ENCODE measurements around the gene MTHFD1. TPM values are rescaled to one million over a fixed set of nuclear protein-coding genes. Genes with fewer than 3 reads are reported as not detected.

MTHFD1 gene
- total RNA-seq, 2 donors from 2014 or later = 103 to 116 TPM

GRCh38 chr14:64387232-64387781 lies 846 bp upstream of the MTHFD1 start:
- Histone ChIP-seq H3K27me3 (ENCODE audit: control insufficient read depth, insufficient read depth, low read length, poor library complexity, severe bottlenecking) (no peaks in the 10 kb centered on the region), H3K9me3 (ENCODE audit: control insufficient read depth, low read length) (no peaks in the 10 kb centered on the region), H3K27ac (ENCODE audit: low read depth, low read length) (peak overlapping the region; percentile 94), H3K36me3 (ENCODE audit: control insufficient read depth, insufficient read depth, low read length) (no peaks in the 10 kb centered on the region), H3K4me1 (ENCODE audit: control insufficient read depth, insufficient read depth, low read length) (no peaks in the 10 kb centered on the region), H3K4me3 (ENCODE audit: low read length) (peak overlapping the region; percentile 85), H3K9ac (ENCODE audit: extremely low read depth, low read length, poor library complexity, severe bottlenecking) (peak overlapping the region; percentile 94)
- no peaks in the 10 kb centered on the region for H3K9me3 Mint-ChIP-seq
- DNase-seq = no peak
- TF ChIP-seq CTCF (conservative IDR thresholded peaks at IDR 0.05) = no peak
- WGBS, 2 experiments (ENCODE audit: insufficient coverage in 1 of 2, insufficient read length in 1 of 2) = 3 to 12% methylated on average over 8 to 28 of the region's 28 CpGs
- peaks cover 12% of the 10 kb centered on the region for H3K4me1 Mint-ChIP-seq
- H3K4me3 Mint-ChIP-seq = peak overlapping the region; percentile 91
- H3K36me3 Mint-ChIP-seq (ENCODE audit: low read depth) = peaks cover 9% of the 10 kb centered on the region
- H3K27me3 Mint-ChIP-seq (ENCODE audit: insufficient read depth) = no peaks in the 10 kb centered on the region
- peak overlapping the region; percentile 98 for H3K27ac Mint-ChIP-seq

DNA sequence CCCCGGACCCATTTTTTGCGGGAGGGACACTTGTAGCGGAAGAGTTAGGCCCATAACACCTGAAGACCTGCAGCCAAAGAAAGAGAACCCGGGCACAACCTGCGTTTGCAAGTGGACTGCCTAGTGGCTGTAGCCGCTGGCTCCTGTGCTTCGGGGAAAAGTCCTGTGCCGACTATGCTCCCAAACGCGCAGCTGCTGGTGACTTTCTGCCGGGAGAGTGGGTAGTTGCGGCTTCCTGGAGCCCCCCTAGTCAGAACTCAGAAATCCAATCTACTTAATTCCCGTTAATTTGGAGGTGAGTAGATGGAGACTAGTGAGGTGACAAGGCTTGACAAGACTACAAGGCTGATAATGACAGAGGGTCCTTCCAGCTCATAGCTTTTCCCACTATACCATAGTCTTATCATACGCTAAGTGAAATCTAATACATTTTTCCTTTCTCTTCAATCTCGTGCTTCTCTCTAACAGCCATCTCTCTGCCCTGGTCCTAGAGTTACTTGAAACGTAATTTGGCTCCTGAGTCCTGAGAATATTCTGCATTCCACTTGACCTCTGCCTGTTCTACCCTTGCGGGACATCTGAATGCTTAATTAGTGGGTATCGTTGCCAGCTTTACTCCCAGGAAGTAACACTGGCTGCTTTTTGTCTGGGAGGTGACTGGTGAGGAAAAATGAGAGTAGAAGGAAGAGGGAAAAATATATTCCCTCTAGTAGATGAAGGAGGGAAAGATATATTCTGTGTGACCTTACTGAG lies 556 bp downstream of the MTHFD1 start:
- peak overlapping the region; percentile 94 for H3K9ac ChIP-seq (ENCODE audit: extremely low read depth, low read length, poor library complexity, severe bottlenecking)
- DNase-seq = no peak
- Mint-ChIP-seq H3K27ac (peak overlapping the region; percentile 98), H3K27me3 (ENCODE audit: insufficient read depth) (no peaks in the 10 kb centered on the region), H3K4me1 (peaks cover 19% of the 10 kb centered on the region), H3K4me3 (peak overlapping the region; percentile 91), H3K9me3 (no peaks in the 10 kb centered on the region), H3K36me3 (ENCODE audit: low read depth) (peaks cover 14% of the 10 kb centered on the region)
- H3K27ac ChIP-seq (ENCODE audit: low read depth, low read length) = peak overlapping the region; percentile 94
- no peaks in the 10 kb centered on the region for H3K27me3 ChIP-seq (ENCODE audit: control insufficient read depth, insufficient read depth, low read length, poor library complexity, severe bottlenecking)
- no peaks in the 10 kb centered on the region for H3K36me3 ChIP-seq (ENCODE audit: control insufficient read depth, insufficient read depth, low read length)
- no peaks in the 10 kb centered on the region for H3K9me3 ChIP-seq (ENCODE audit: control insufficient read depth, low read length)
- H3K4me3 ChIP-seq (ENCODE audit: low read length) = peak overlapping the region; percentile 85
- WGBS, 2 experiments (ENCODE audit: insufficient coverage in 1 of 2, insufficient read length in 1 of 2) = 4 to 5% methylated on average over 8 to 17 of the region's 18 CpGs
- H3K4me1 ChIP-seq (ENCODE audit: control insufficient read depth, insufficient read depth, low read length) = no peaks in the 10 kb centered on the region
- TF ChIP-seq CTCF (conservative IDR thresholded peaks at IDR 0.05) = no peak

DNA sequence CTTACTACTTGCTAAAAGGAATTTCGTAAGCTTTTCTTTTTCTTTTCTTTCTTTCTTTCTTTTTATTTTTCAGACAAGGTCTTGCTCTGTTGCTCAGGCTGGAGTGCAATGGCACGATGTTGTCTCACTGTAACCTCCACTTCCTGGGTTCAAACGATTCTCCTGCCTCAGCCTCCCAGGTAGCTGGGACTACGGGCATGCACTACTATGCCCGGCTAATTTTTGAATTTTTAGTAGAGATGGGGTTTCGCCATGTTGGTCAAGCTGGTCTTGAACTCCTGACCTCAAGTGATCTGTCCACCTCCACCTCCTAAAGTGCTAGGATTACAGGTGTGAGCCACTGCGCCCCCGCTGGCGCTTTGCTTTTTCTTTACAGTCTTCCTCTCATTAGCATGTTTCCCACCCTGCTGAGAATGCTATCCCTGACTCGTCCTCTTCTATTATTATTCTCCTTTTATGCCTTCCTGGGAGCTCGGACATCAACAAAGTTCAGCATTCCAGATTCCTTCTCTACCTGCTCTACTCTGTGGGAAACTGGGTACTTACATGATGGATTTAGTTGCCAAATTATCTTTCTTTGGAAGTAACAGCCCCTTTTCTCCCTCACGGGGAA lies 3.1 kb downstream of the MTHFD1 start:
- Histone ChIP-seq H3K4me1 (ENCODE audit: control insufficient read depth, insufficient read depth, low read length) (peaks cover 8% of the 10 kb centered on the region), H3K27ac (ENCODE audit: low read depth, low read length) (peak overlapping the region; percentile 29), H3K27me3 (ENCODE audit: control insufficient read depth, insufficient read depth, low read length, poor library complexity, severe bottlenecking) (no peaks in the 10 kb centered on the region), H3K9me3 (ENCODE audit: control insufficient read depth, low read length) (no peaks in the 10 kb centered on the region), H3K4me3 (ENCODE audit: low read length) (no peak overlapping the region), H3K36me3 (ENCODE audit: control insufficient read depth, insufficient read depth, low read length) (no peaks in the 10 kb centered on the region), H3K9ac (ENCODE audit: extremely low read depth, low read length, poor library complexity, severe bottlenecking) (no peak overlapping the region)
- peaks cover 15% of the 10 kb centered on the region for H3K36me3 Mint-ChIP-seq (ENCODE audit: low read depth)
- H3K27me3 Mint-ChIP-seq (ENCODE audit: insufficient read depth) = no peaks in the 10 kb centered on the region
- no peaks in the 10 kb centered on the region for H3K9me3 Mint-ChIP-seq
- 44 to 60% methylated on average over 9 to 12 of the region's 12 CpGs for WGBS, 2 experiments (ENCODE audit: insufficient coverage in 1 of 2, insufficient read length in 1 of 2)
- H3K4me1 Mint-ChIP-seq = peaks cover 40% of the 10 kb centered on the region
- peak overlapping the region; percentile 82 for H3K27ac Mint-ChIP-seq
- DNase-seq = peak; percentile 93
- peak; percentile 64 for TF ChIP-seq CTCF (conservative IDR thresholded peaks at IDR 0.05)
- H3K4me3 Mint-ChIP-seq = peak overlapping the region; percentile 27
